B cell (primary cell): Measurements from ENCODE around the gene KYNU. TPM values are rescaled to one million over a fixed set of nuclear protein-coding genes. Genes with fewer than 3 reads are reported as not detected.

Experiments used
- ATAC-seq: fragments of 200-7000 bp; cut with Tn5 transposase; one replicate; pipeline ENCODE4 v1.10.0; 2021; ENCODE audit warnings: low read depth, mild to moderate bottlenecking, moderate number of reproducible peaks, moderate library complexity
- CTCF ChIA-PET: fragments of 350-600 bp; sonication (Branson Sonifier 250); formaldehyde crosslinking; loops from one replicate; lab custom pipeline; 2021; ENCODE audit warnings: antibody characterized with exemption, inconsistent platforms; lab: Charles Lee
- POLR2A ChIA-PET: fragments of 350-600 bp; sonication (Branson Sonifier 250); formaldehyde crosslinking; loops from one replicate; lab custom pipeline; 2021; ENCODE audit warnings: antibody characterized with exemption; lab: Charles Lee
- DNase-seq: peaks from one replicate; pipeline ENCODE4 v3.0.0; 2013
- H2AFZ ChIP-seq: 2 replicates; pipeline ENCODE4 v1.6.1; 2012; ENCODE audit warnings: mild to moderate bottlenecking, low read depth, low read length; ENCODE audit not compliant: insufficient read depth, poor library complexity, severe bottlenecking
- H3K27ac ChIP-seq, 2 donors: 1 replicate in 1 of 2; 2 replicates in 1 of 2; pipeline ENCODE4 v1.5.1; 2012 to 2013; ENCODE audit warnings: low read length in 2 of 2, mild to moderate bottlenecking in 2 of 2, moderate library complexity in 1 of 2
- H3K27me3 ChIP-seq, 4 experiments: fragments of 200-600 bp in 1 of 4; sonication (generic) in 1 of 4; replicated peaks in 1 of 4; 1 replicate in 2 of 4; 2 replicates in 2 of 4; pipeline versions ENCODE4 v1.6.1 to v1.7.0; 2013 to 2016; ENCODE audit warnings: low read length in 3 of 4, mild to moderate bottlenecking in 2 of 4, mixed read lengths in 1 of 4, moderate library complexity in 1 of 4; ENCODE audit not compliant: insufficient read depth in 4 of 4, control insufficient read depth in 3 of 4; ENCODE audit errors: control extremely low read depth in 1 of 4
- H3K36me3 ChIP-seq, 2 experiments: replicated peaks in 1 of 2; 1 replicate in 1 of 2; 2 replicates in 1 of 2; pipeline versions ENCODE4 v1.6.1 to v1.7.1; 2013; ENCODE audit warnings: low read length in 1 of 2; ENCODE audit not compliant: insufficient read depth in 2 of 2, control insufficient read depth in 1 of 2; ENCODE audit errors: control extremely low read depth in 1 of 2, extremely low read depth in 1 of 2
- H3K4me1 ChIP-seq, 2 donors: fragments of 200-600 bp in 1 of 2; sonication (generic) in 1 of 2; 1 replicate in 1 of 2; 2 replicates in 1 of 2; pipeline versions ENCODE4 v1.5.1 to v1.6.1; 2013 to 2017; ENCODE audit warnings: low read length in 2 of 2; ENCODE audit not compliant: control insufficient read depth in 2 of 2, insufficient read depth in 2 of 2
- H3K4me2 ChIP-seq: replicated peaks from 2 replicates; pipeline ENCODE3; 2012; ENCODE audit warnings: mild to moderate bottlenecking, low read depth, low read length; ENCODE audit not compliant: poor library complexity, severe bottlenecking
- H3K4me3 ChIP-seq, 5 experiments: fragments of 200-600 bp in 1 of 5; sonication (generic) in 1 of 5; 1 replicate in 3 of 5; 2 replicates in 2 of 5; pipeline versions ENCODE4 v1.5.1 to v1.7.0; 2011 to 2016; ENCODE audit warnings: low read length in 4 of 5, mild to moderate bottlenecking in 4 of 5, low read depth in 2 of 5, control low read depth in 1 of 5, moderate library complexity in 1 of 5; ENCODE audit not compliant: insufficient read depth in 1 of 5; ENCODE audit errors: control extremely low read depth in 1 of 5, extremely low read depth in 1 of 5
- H3K79me2 ChIP-seq: fragments of 200-600 bp; sonication (generic); one replicate; pipeline ENCODE4 v1.6.0; 2016; ENCODE audit warnings: low read length; ENCODE audit not compliant: control insufficient read depth, insufficient read depth
- H3K9ac ChIP-seq: fragments of 200-600 bp; sonication (generic); 2 replicates; pipeline ENCODE4 v1.6.1; 2017; ENCODE audit warnings: mild to moderate bottlenecking, low read length, moderate library complexity
- H3K9me3 ChIP-seq, 3 donors: one replicate each; pipeline versions ENCODE4 v1.6.1 to v1.7.1; 2013; ENCODE audit warnings: low read length in 2 of 3; ENCODE audit not compliant: control insufficient read depth in 2 of 3, insufficient read depth in 1 of 3; ENCODE audit errors: control extremely low read depth in 1 of 3
- H4K20me1 ChIP-seq: 2 replicates; pipeline ENCODE4 v1.6.0; 2012; ENCODE audit warnings: mild to moderate bottlenecking, low read length; ENCODE audit not compliant: insufficient read depth, control insufficient read depth, poor library complexity, severe bottlenecking
- H3K27ac Mint-ChIP-seq: one replicate; pipeline ENCODE4 v1.8.0; 2021; ENCODE audit warnings: mixed read lengths
- H3K27me3 Mint-ChIP-seq: one replicate; pipeline ENCODE4 v1.8.0; 2021; ENCODE audit warnings: mixed read lengths
- H3K4me1 Mint-ChIP-seq: one replicate; pipeline ENCODE4 v1.8.0; 2021; ENCODE audit warnings: mixed read lengths
- H3K4me3 Mint-ChIP-seq: one replicate; pipeline ENCODE4 v1.8.0; 2021; ENCODE audit warnings: mixed read lengths
- H3K9me3 Mint-ChIP-seq: one replicate; pipeline ENCODE4 v1.8.0; 2022; ENCODE audit warnings: mixed read lengths; ENCODE audit not compliant: insufficient read depth
- CTCF ChIP-seq: fragments of 200-600 bp; IDR thresholded peaks from one replicate; pipeline ENCODE4 v1.8.0; 2022; ENCODE audit warnings: antibody characterized with exemption, mild to moderate bottlenecking
- EZH2 ChIP-seq: IDR thresholded peaks from 2 replicates; pipeline ENCODE4 v1.6.1; 2012; ENCODE audit warnings: borderline replicate concordance, low read depth, mild to moderate bottlenecking, moderate library complexity, low read length; ENCODE audit not compliant: insufficient read depth, poor library complexity, severe bottlenecking
- WGBS: methylation state at CpG from one replicate; pipeline ENCODE4 v1.1.5; 2013; ENCODE audit warnings: missing lambda C conversion rate; ENCODE audit not compliant: insufficient coverage; 5-methylcytosine and 5-hydroxymethylcytosine counted together
- intact Hi-C: fragments of 100-400 bp; cut with micrococcal nuclease; formaldehyde crosslinking; loops from one replicate; pipeline ENCODE4 v1.10.0; 2022
- polyA plus RNA-seq: library from polyadenylated mRNA; depleted of rRNA; stranded (reverse); fragments of >200 nt; gene quantifications from 2 replicates; pipeline ENCODE4 v1.2.3, GENCODE V29; 2012
- total RNA-seq, 2 donors: library from RNA; stranded (reverse); fragments of 120-200 nt in 1 of 2; gene quantifications; 1 replicate in 1 of 2; 2 replicates in 1 of 2; pipeline versions ENCODE4 v1.2.3 to v1.2.4, GENCODE V29; 2013 to 2022

Gene KYNU
- total and polyA plus RNA-seq, 2 donors (not counting 1 experiment from before 2014, with no cell fraction given) = 14.5 to 46.2 TPM

GRCh38 chr2:142869461-142870106 is 7.9 kb upstream of the KYNU start:
- Histone ChIP-seq H3K9me3 (no peaks in the 10 kb centered on the region), H4K20me1 (no peaks in the 10 kb centered on the region), H3K36me3 (no peaks in the 10 kb centered on the region), H3K4me3 (peak overlapping the region in 1 of 5 experiments; percentile 4), H3K27ac (no peak overlapping the region), H3K79me2 (no peaks in the 10 kb centered on the region), H2AFZ (peak overlapping the region; percentile 25), H3K27me3 (no peaks in the 10 kb centered on the region), H3K4me1 (peaks cover 35 to 47% of the 10 kb centered on the region in 2 donors), H3K9ac (peak overlapping the region; percentile 4), H3K4me2 (peak overlapping the region; percentile 5)
- DNase-seq (no peak), ATAC-seq (no peak)
- ChIA-PET CTCF (no interaction called here), POLR2A (no interaction called here)
- peak overlapping the region; percentile 26 for H3K4me3 Mint-ChIP-seq
- peaks cover 52% of the 10 kb centered on the region for H3K4me1 Mint-ChIP-seq
- TF ChIP-seq EZH2 (no peak), CTCF (no peak)
- peak overlapping the region; percentile 59 for H3K27ac Mint-ChIP-seq
- WGBS = no CpG with 5 or more reads among the region's 5 CpGs
- no peaks in the 10 kb centered on the region for H3K27me3 Mint-ChIP-seq
- H3K9me3 Mint-ChIP-seq = no peaks in the 10 kb centered on the region
- intact Hi-C loops = loop anchor here (5.0 kb wide), 2 partner anchors 72 to 258 kb away; partner anchors contain the start of gene ARHGAP15

- H3K4me2 ChIP-seq = peak overlapping the region; percentile 13
- WGBS = no CpG with 5 or more reads among the region's 2 CpGs
- peak overlapping the region in 3 of 5 experiments; percentile 0 to 40 (median 34) for H3K4me3 ChIP-seq
These were observed 6.9 kb upstream of the KYNU start for GRCh38 chr2:142870526-142870925.

More at GRCh38 chr2:142870526-142870925, 6.9 kb upstream of the KYNU start:
- H2AFZ ChIP-seq = no peak overlapping the region
- Mint-ChIP-seq H3K4me3 (peak overlapping the region; percentile 44), H3K4me1 (peaks cover 56% of the 10 kb centered on the region), H3K27ac (no peak overlapping the region), H3K27me3 (no peaks in the 10 kb centered on the region), H3K9me3 (no peaks in the 10 kb centered on the region)
- intact Hi-C loops = no loop called here
- peaks cover 30 to 43% of the 10 kb centered on the region in 2 donors for H3K4me1 ChIP-seq
- no peak for ATAC-seq
- no peaks in the 10 kb centered on the region for H3K9me3 ChIP-seq
- H3K27ac ChIP-seq = no peak overlapping the region
- no peak for TF ChIP-seq EZH2
- no peak for TF ChIP-seq CTCF
- no peaks in the 10 kb centered on the region for H4K20me1 ChIP-seq
- CTCF ChIA-PET = no interaction called here
- H3K79me2 ChIP-seq = no peaks in the 10 kb centered on the region
- peak overlapping the region; percentile 12 for H3K9ac ChIP-seq
- H3K36me3 ChIP-seq = no peaks in the 10 kb centered on the region
- POLR2A ChIA-PET = no interaction called here
- no peaks in the 10 kb centered on the region for H3K27me3 ChIP-seq
- DNase-seq = peak; percentile 10
